ENCODE data around the gene TDRD7. TPM values are rescaled to one million over a fixed set of nuclear protein-coding genes. Genes with fewer than 3 reads are reported as not detected.
A peak's percentile ranks its signal among the peaks of the same experiment; 100 is the strongest.

The TDRD7 gene
- total RNA-seq, 4 donors from 2014 or later = 3.6 to 19.4 (median 14.8) TPM

DNA sequence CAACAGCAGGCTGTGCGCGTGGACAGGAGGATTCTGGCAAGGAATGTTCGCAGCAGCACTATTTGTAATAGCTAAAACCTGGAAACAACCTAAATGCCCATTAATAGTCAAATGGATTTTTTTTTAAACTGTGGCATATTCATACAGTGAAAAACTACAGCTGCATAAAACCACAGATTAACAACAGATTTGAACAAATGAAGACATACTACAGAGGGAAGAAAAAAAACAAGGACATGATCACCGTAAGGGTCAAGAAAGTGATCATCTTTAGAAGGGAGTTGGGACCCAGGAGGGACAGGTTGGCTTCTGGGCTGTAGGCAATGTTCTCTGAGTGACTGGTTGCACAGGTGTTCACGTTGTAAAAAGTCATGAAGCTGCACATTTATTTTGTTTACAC is 88.4 kb downstream of the TDRD7 start:
- Histone ChIP-seq H3K27me3 (no peaks in the 10 kb centered on the region), H3K27ac (peak overlapping the region; percentile 25 to 93), H3K36me3 (no peaks in the 10 kb centered on the region), H3K4me1 (no peaks in the 10 kb centered on the region), H3K4me3 (no peak overlapping the region), H3K9me3 (no peaks in the 10 kb centered on the region)
- intact Hi-C loops (cut with DNase I; ENCODE audit: low total_unique reads) = no loop called here
- DNase-seq = no peak
- no peak for TF ChIP-seq POLR2A (IDR thresholded peaks at IDR 0.05)
- TF ChIP-seq, protein P1, sequence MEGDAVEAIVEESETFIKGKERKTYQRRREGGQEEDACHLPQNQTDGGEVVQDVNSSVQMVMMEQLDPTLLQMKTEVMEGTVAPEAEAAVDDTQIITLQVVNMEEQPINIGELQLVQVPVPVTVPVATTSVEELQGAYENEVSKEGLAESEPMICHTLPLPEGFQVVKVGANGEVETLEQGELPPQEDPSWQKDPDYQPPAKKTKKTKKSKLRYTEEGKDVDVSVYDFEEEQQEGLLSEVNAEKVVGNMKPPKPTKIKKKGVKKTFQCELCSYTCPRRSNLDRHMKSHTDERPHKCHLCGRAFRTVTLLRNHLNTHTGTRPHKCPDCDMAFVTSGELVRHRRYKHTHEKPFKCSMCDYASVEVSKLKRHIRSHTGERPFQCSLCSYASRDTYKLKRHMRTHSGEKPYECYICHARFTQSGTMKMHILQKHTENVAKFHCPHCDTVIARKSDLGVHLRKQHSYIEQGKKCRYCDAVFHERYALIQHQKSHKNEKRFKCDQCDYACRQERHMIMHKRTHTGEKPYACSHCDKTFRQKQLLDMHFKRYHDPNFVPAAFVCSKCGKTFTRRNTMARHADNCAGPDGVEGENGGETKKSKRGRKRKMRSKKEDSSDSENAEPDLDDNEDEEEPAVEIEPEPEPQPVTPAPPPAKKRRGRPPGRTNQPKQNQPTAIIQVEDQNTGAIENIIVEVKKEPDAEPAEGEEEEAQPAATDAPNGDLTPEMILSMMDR (IDR thresholded peaks at IDR 0.05) = no peak

DNA sequence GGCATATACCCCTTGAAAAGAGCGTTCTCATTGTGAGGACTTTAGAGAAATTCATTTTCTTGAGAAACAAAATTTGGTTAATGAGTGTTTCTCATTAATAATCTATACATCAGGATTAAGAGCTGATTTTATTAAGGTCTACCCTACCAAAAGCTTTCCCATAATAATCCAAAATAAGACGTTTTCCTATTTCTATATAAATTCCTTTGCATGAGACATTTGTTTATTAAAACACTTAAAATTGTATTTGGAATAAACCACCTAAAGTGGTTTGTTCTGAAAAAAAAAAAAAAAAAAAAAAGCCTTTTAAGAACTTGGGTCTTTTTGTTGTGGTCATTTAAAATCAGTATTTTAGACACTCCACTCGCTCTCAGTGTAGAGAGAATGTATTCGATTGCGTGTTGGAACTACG is 88.9 kb downstream of the TDRD7 start:
- DNase-seq = no peak
- peak overlapping the region; percentile 26 to 99 for H3K4me3 ChIP-seq
- H3K27ac ChIP-seq = peak overlapping the region; percentile 68 to 93
- no peaks in the 10 kb centered on the region for H3K9me3 ChIP-seq
- TF ChIP-seq, protein P1 (IDR thresholded peaks at IDR 0.05) = no peak
- no peak for TF ChIP-seq POLR2A (IDR thresholded peaks at IDR 0.05)
- H3K27me3 ChIP-seq = no peaks in the 10 kb centered on the region
- intact Hi-C loops (cut with DNase I; ENCODE audit: low total_unique reads) = no loop called here
- H3K36me3 ChIP-seq = no peaks in the 10 kb centered on the region
- no peaks in the 10 kb centered on the region for H3K4me1 ChIP-seq

DNA sequence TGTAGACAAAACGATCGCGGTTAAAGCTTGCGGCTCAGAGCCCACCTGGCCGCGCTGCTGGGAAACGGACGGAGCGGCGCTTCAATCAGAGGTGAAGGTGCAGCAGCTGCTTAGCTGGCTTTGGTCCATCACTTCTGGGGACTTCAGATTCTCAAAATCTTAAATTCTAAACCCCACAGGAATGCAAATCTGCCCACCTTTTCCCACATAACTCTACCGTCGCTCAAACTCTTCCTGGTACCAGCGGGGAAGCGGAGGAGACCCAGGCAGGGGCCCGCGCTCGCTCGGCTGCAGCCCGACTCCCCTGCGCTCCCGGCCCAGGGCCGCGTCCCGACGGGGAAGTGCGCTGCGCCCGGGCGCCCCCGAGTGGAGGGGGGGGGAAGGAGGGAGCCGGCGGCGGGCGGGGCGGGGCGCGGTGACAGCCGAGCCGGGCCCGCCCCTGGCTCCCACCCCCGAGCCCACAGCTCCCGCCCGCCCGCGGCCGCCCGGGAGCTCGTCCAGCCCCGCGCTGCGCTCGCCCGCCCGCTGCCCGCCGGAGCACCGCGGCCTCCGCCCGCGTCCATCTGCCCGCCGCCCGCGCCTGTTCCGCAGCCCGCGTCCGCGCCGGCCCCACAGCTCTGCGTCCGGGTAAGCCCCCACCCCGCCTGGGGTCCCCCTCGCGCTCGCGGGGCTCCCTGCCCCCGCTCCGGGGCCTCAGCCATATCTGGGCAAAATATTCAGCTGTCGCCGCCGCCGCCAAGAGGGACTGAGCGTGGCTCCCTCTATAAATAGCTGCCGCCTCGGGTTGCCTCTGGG is 89.5 kb downstream of the TDRD7 start, which contains the start of gene TMOD1:
Gene TMOD1, plus strand, starts transcription at position 490 of the 795 bp plus-strand sequence. CDS start 22,523 bp downstream, outside the sequence.
- DNase-seq = peak; percentile 69 to 76
- H3K9me3 ChIP-seq = no peaks in the 10 kb centered on the region
- H3K4me3 ChIP-seq = peak within 1 kb of the TSS; percentile 59 to 99
- no peaks in the 10 kb centered on the region for H3K36me3 ChIP-seq
- no peaks in the 10 kb centered on the region for H3K4me1 ChIP-seq
- H3K27ac ChIP-seq = peak within 1 kb of the TSS; percentile 93 to 94
- H3K27me3 ChIP-seq = no peaks in the 10 kb centered on the region
- intact Hi-C loops (cut with DNase I; ENCODE audit: low total_unique reads) = no loop called here
- TF ChIP-seq, protein P1 (IDR thresholded peaks at IDR 0.05) = peak in 1 of 4 experiments; percentile 38
- TF ChIP-seq POLR2A (IDR thresholded peaks at IDR 0.05) = peak; percentile 33 to 72

DNA sequence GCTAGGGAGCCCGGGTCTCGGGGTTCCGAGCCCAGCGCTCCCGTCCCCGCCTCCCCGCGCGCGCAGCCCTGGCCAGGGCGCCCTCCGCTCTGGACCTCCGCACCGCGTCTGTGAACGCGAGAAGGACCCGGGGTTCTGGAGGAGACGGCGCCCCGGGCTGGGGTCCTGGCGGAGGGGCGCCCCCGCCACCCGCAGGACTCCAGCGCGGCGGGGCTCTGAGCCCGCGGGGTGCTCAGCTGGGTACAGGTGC is 90.0 kb downstream of the TDRD7 start:
- no peaks in the 10 kb centered on the region for H3K4me1 ChIP-seq
- TF ChIP-seq, protein P1 (IDR thresholded peaks at IDR 0.05) = no peak
- no peak for TF ChIP-seq POLR2A (IDR thresholded peaks at IDR 0.05)
- H3K36me3 ChIP-seq = no peaks in the 10 kb centered on the region
- intact Hi-C loops (cut with DNase I; ENCODE audit: low total_unique reads) = no loop called here
- H3K27ac ChIP-seq = peak overlapping the region; percentile 93 to 94
- DNase-seq = no peak
- H3K4me3 ChIP-seq = peak overlapping the region; percentile 59 to 99
- no peaks in the 10 kb centered on the region for H3K27me3 ChIP-seq
- no peaks in the 10 kb centered on the region for H3K9me3 ChIP-seq

DNA sequence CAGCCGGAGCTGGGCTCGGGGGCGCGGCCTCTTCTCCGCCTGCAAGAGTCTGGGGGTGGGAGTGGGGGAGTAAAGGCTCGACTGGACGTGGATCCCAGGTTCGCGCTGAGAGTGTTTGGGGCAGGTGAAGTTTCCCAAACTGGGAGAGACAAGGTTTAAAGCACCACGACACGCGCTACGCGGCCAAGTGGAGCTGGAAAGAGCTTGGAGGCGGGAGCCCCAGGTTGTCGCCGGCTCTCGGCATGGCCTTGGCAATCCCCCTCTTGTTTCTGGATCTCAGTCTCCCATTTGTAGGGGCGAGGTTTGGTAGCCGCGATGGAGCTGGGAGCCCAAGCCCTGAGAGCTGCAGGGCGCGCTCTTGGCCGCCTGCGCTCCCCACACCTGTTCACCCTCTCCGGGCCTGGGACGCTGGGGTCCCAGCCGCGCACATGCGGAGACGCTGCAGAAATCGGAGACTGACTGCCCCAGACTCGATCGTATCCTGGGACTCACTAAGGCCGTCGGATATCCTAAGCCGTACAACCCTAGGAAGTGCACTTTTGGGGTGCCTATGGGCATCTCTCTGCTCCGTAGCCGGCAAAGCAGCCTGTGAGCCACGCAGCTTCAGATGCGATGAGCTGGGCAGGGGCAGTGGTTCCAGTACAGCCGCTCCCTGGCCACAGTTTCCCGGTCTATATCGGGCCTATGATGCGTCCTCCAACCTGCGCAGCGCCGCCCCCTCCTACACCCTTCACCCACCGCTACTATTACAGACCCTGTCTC is 90.5 kb downstream of the TDRD7 start:
- peak in 1 of 2 donors; percentile 51 for DNase-seq
- intact Hi-C loops (cut with DNase I; ENCODE audit: low total_unique reads) = no loop called here
- Histone ChIP-seq H3K4me1 (no peaks in the 10 kb centered on the region), H3K27me3 (no peaks in the 10 kb centered on the region), H3K36me3 (no peaks in the 10 kb centered on the region), H3K4me3 (peak overlapping the region; percentile 59 to 99), H3K27ac (peak overlapping the region; percentile 93 to 94), H3K9me3 (no peaks in the 10 kb centered on the region)
- TF ChIP-seq, protein P1 (IDR thresholded peaks at IDR 0.05) = peak in 1 of 4 experiments; percentile 5
- TF ChIP-seq POLR2A (IDR thresholded peaks at IDR 0.05) = no peak
